NCI-H82 (cell line): ENCODE results near the gene NVL.
A peak's percentile ranks its signal among the peaks of the same experiment; 100 is the strongest.
"Not testable (repeated sequence)": the region's sequence is repeated elsewhere in the genome, so short reads cannot be mapped to it uniquely, and the experiment has no call there.

Experiments
- DNase-seq: peaks from one replicate; lab custom pipeline; 2025; lab: John Stamatoyannopoulos, UW

Gene NVL

GRCh38 chr1:224329842-224330753 is at the start of gene NVL:
Gene NVL (minus strand): TSS chr1:224330172. CDS start chr1:224330127, 45 bp downstream.
- peak; percentile 97 for DNase-seq

GRCh38 chr1:224378855-224379631 is 49.1 kb upstream of the NVL start:
- DNase-seq: no peak

DNA sequence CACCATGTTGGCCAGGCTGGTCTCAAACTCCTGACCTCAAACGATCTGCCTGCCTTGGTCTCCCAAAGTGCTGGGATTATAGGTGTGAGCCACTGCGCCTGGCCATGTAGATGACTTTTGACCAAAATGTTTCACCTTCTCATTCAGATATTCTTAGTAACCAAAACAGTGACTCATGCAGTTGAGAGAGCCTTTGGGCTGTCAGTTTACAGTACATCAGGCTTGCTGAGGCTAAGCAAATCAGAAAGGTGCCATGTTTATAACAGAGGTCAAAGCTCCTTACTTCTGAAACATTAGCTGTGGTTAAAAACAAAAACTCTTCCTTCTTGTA is 47.7 kb upstream of the NVL start:
- no peak for DNase-seq

GRCh38 chr1:224375059-224375458 is 45.1 kb upstream of the NVL start:
- no peak for DNase-seq

DNA sequence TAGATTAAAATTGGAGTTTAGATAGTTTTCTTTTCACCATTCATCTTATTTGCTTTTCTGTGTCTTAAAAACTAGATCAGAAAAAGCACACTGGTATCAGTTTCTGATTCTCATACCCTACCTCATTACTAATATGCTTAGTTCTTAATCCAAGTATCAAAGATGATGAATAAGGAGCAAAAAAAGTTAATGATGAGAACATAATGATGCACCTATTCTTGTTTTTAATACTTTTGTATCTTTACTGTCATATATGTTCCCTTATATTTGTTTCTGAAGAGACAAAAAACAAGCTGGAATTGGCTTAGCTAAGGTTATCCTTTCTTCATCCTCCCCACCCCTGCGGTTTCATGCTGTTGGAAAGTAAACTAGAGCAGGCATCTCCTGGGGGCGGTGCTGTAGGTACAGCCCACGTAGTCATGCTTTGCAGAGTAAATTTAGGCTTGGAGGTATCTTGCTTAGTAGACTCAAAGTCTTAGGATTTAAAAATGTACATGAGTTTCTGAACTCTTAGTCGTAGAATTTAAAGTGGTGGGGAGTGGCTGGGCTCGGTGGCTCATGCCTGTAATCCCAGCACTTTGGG is 43.1 kb upstream of the NVL start:
- DNase-seq: no peak

GRCh38 chr1:224368409-224368808 is 38.4 kb upstream of the NVL start:
- no peak for DNase-seq

GRCh38 chr1:224359207-224359606 is 29.2 kb upstream of the NVL start:
- DNase-seq: no peak

- DNase-seq: peak; percentile 59
Measured at GRCh38 chr1:224358237-224358636, 28.3 kb upstream of the NVL start.

DNA sequence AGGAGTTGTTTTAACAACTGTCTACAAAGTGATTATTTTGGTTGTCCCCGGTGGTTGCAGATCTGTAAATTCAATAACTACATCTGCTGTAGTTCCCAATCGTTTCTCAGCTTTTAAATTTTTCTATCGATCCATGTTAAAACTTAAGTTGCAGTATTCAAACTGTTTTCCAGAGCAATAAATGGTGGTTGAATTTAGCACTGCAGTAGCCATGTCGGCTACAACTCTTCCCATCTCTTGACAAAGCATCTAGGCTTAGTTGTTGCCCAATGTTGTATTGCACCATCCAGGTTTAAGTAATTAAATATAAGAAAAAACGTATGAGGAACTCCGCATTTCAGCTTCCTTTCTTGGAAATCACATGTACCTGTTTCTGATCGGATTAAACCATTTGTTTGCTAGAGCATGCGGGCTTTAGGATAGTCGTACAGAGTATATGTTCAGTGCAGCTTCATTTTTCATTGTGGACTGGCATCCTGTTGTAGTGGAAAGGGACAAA is 27.7 kb upstream of the NVL start:
- peak; percentile 62 for DNase-seq

GRCh38 chr1:224356685-224357625 is 27.0 kb upstream of the NVL start, which contains the start of gene CNIH4:
Gene CNIH4 (plus strand): TSS chr1:224356879. CDS start chr1:224356925, 46 bp downstream.
- DNase-seq: peak; percentile 100

GRCh38 chr1:224353975-224354925 is 24.3 kb upstream of the NVL start:
- no peak for DNase-seq

DNA sequence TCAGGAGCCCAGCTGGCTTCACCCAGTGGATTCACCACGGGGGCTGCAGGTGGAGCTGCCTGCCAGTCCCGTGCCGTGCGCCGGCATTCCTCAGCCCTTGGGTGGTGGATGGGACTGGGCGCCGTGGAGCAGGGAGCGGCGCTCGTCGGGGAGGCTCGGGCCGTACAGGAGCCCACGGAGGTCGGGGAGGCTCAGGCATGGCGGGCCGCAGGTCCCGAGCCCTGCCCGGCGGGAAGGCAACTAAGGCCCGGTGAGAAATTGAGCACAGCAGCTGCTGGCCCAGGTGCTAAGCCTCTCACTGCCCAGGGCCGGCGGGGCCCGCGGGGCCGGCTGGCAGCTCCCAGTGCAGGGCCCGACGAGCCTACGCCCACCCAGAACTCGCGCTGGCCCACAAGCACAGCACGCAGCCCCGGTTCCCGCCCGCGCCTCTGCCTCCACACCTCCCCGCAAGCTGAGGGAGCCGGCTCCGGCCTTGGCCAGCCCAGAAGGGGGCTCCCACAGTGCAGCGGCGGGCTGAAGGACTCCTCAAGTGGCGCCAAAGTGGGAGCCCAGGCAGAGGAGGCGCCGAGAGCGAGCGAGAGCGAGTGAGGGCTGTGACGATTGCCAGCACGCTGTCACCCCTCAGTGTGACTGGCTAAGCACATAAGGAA is 22.6 kb upstream of the NVL start:
- DNase-seq: not testable (repeated sequence)

DNA sequence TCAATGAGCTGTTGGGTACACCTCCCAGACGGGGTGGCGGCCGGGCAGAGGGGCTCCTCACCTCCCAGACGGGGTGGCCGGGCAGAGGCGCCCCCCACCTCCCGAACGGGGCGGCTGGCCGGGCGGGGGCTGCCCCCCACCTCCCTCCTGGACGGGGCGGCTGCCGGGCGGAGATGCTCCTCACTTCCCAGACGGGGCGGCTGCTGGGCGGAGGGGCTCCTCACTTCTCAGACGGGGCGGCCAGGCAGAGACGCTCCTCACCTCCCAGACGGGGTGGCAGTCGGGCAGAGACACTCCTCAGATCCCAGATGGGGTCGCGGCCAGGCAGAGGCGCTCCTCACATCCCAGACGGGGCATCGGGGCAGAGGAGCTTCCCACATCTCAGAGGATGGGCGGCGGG is 19.7 kb upstream of the NVL start:
- not testable (repeated sequence) for DNase-seq

GRCh38 chr1:224348137-224348536 is 18.2 kb upstream of the NVL start:
- DNase-seq: no peak

DNA sequence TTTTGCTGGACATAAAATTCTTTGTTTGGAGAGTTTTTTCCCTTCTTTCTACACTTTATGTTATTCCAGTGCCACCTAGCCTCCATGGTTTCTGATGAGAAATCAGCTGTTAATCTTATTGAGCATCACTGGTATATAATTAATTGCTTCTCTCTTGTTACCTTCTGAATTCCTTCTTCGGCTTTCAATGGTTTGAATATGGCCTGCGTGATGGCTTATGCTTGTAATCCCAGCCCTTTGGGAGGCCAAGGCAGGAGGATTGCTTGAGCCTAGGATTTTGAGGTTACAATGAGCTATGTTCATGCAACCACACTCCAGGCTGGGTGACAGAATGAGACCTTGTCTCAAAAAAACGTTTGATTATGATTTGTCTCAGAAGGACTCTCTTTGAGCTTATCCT is 13.7 kb upstream of the NVL start:
- DNase-seq: no peak

DNA sequence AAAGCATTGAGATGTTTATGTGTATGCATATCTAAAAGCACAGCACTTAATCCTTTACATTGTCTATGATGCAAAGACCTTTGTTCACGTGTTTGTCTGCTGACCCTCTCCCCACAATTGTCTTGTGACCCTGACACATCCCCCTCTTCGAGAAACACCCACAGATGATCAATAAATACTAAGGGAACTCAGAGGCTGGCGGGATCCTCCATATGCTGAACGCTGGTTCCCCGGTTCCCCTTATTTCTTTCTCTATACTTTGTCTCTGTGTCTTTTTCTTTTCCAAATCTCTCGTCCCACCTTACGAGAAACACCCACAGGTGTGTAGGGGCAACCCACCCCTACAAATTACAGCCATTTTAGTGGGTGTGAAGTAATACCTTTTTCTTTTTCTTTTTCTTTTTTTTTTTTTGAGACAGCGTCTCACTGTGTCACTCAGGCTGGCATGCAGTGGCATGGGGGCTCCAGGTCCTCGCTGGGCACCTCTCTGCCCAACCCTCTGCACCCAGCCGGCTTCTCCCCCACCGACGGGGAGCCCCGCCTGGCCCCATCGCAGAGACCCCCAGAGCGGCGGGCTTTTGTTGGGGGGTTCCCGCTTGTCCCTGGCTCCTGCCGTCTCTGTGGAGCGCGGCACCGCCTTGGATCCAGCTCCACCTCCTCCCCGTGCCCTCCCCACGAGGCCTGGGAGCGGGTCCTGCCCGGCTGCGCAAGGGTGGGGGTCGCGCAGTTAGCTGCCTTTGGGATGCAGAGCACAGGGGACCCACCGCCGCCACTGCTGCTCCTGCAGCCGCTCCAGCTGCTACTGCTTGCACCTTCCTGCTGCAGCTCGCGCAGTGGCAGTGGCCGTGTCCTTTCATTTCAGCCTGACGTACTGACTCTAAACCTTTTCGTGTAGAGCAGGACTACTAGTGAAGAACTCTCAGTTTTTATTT is 10.7 kb upstream of the NVL start:
- DNase-seq: not testable (repeated sequence)

DNA sequence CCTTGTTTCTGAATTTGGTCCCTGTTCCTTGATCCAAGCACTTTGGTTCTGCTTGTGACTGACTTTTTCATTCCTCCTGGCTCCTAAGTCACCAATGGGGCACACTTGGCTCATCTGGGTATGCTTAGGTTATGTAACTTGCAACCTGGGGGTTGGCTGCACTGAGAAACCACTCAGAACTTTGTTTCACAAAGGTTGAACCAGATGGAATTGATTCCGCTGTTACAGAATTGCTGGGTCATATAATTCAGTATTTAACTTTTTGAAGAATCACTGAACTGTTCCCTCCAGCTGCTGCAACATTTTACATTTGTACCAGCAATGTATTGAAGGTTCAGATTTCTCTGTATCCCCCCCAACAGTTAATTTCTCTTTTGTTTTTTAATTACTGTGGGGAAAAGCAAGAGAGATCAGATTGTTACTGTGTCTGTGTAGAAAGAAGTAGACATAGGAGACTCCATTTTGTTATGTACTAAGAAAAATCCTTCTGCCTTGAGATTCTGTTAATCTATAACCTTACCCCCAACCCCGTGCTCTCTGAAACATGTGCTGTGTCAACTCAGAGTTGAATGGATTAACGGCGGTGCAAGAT is 9.6 kb upstream of the NVL start:
- DNase-seq: peak; percentile 35
